DMS114 treated with DMSO at 0.1 percent for 48 hours (cell line): ENCODE data around the gene BCO2.
"Not testable (repeated sequence)": the region's sequence is repeated elsewhere in the genome, so short reads cannot be mapped to it uniquely, and the experiment has no call there.

Experiments used
- DNase-seq: peaks from one replicate; lab custom pipeline; 2025; ENCODE audit not compliant: unreplicated experiment; lab: John Stamatoyannopoulos, UW

The BCO2 gene, protein sequence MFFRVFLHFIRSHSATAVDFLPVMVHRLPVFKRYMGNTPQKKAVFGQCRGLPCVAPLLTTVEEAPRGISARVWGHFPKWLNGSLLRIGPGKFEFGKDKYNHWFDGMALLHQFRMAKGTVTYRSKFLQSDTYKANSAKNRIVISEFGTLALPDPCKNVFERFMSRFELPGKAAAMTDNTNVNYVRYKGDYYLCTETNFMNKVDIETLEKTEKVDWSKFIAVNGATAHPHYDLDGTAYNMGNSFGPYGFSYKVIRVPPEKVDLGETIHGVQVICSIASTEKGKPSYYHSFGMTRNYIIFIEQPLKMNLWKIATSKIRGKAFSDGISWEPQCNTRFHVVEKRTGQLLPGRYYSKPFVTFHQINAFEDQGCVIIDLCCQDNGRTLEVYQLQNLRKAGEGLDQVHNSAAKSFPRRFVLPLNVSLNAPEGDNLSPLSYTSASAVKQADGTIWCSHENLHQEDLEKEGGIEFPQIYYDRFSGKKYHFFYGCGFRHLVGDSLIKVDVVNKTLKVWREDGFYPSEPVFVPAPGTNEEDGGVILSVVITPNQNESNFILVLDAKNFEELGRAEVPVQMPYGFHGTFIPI

GRCh38 chr11:112174789-112175598 lies at the start of gene BCO2:
TSS of gene BCO2 (plus strand) at chr11:112175512. CDS start at chr11:112175602, 90 bp downstream.
- peak; percentile 6 for DNase-seq

- no peak for DNase-seq
Measured at GRCh38 chr11:112127056-112127455, 48.3 kb upstream of the BCO2 start.

DNA sequence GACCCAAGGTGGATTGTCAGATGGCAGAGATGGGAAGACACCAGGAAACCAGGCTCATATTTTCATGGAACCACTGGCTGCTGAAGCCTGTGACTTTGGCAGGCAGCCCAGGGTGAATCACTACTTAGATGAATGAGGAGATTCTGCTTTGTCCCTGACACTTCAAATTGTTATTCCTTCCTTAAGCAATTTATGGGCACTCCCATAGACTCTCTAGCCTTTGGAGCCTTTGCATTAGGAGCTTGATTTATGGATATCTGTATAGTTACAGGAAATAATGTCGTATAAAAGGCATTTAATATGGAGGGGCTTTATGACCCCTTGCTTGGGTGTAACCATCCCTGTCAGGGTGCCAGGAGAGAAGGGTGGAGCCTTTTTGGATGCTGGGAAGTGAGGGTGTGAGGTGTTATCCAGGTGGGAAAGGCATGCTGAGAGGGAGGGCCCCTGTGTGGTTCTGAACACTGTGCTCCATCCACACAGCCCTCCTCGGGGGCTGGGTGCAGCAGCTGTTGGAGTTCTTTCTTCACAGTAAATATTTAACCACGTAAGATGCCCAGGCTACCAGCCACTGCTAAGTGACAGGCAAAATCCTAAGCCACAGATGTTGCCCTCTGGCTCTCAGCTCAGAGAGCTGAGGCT lies 46.7 kb upstream of the BCO2 start:
- no peak for DNase-seq

GRCh38 chr11:112129656-112130055 lies 45.7 kb upstream of the BCO2 start:
- no peak for DNase-seq

DNA sequence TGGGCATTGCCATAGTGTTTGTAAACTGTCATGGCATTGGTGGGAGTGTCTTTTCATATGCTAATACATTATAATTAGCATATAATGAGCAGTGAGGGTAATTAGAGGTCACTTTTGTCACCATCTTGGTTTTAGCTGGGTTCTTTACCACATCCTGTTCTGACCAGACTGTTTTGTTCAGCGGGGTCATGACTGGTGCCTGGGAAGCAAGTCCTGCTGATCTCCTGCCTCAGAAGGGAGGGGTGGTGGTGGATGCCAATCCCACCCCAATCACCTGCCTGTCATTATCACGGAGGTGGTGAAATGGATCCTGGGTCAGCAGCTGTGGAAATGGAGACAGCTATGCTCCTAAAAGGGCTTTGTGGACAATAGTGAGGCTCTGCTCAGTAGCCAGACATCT lies 42.6 kb upstream of the BCO2 start:
- no peak for DNase-seq

DNA sequence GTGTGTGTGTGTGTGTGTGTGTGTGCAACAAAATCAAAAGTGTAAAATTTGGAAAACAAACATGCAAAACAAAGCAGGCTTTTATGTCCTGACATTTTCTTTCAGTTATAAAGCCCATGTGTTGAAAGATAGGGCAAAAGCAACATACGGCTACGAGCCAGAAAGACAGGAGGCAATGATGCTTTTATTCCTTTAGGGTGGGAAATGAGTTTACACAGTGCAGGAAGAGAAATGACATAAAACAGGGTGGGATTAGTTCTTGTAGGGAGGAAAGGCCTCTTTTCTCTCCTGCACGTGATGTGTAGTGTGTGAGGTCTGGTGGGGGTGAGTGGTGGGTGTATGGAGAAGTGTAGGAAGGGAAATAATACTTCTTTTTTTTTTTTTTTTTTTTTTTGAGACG lies 40.8 kb upstream of the BCO2 start:
- no peak for DNase-seq

DNA sequence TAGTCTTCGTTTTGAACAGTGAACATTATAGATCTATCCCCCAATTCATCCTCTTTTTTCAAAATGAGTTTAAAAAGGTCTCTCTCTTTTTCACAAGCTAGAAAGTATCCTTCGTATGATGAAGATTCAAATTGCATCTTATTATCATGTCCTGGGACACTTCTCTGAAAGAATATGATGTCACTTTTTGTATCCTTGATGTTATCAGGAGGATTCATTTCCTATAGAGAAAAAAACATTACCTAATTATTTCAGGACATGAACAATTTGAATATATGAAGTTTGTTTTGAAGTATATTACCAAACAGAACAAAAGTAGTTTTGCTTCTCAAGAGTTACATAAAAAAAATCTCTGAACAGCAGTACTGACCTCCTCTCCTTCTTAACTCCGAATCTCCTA lies 31.7 kb upstream of the BCO2 start:
- DNase-seq, result no peak

DNA sequence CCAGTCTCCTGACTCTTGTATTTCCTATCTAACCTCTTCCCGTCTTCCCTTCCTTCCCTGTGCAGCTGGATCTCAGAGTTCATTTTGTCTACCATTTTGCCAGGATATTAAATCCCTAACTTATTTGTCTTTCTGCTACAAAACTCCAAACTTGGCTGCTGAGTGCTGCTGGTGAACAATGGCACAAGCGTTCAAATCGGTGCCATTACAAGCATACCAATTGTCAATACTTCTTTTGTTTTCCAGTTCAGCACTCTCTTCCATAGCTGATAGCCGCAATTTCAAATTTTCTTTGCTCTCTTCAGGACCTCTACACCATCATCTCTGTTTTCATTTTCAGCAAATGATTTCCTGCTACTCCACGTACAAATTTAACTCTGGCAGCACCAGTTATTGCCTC lies 24.8 kb upstream of the BCO2 start:
- no peak for DNase-seq

DNA sequence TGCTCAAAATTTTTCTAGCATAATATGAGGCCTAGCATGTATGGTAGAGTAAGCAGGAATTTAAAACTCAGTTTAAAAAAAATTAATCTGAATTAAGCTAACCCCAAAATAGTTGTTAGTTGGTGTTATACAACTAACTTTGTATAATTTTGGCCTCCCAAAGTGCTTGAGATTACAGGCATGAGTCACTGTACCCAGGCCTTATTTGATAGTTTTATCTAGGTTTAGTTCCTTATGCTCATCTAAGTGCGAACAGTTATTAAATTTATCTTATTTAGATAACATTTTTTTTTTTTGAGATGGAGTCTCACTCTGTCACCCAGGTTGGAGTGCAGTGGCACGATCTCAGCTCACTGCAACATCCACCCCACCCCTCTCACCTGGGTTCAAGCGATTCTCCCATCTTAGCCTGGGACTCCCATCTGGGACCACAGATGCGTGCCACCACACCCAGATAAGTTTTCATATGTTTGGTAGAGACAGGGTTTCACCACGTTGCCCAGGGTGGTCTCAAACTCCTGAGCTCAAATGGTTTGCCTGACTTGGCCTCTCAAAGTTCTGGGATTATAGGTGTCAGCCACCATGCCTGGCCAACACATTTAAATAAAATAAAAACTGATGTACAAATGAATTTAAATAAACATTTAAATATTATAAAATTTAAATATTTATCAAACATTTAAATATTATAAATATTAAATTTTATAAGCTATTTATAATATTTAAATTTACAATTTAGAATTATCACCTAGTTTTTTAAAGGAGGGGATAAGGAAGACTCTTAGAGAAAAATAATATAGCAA lies 19.0 kb upstream of the BCO2 start:
- no peak for DNase-seq

DNA sequence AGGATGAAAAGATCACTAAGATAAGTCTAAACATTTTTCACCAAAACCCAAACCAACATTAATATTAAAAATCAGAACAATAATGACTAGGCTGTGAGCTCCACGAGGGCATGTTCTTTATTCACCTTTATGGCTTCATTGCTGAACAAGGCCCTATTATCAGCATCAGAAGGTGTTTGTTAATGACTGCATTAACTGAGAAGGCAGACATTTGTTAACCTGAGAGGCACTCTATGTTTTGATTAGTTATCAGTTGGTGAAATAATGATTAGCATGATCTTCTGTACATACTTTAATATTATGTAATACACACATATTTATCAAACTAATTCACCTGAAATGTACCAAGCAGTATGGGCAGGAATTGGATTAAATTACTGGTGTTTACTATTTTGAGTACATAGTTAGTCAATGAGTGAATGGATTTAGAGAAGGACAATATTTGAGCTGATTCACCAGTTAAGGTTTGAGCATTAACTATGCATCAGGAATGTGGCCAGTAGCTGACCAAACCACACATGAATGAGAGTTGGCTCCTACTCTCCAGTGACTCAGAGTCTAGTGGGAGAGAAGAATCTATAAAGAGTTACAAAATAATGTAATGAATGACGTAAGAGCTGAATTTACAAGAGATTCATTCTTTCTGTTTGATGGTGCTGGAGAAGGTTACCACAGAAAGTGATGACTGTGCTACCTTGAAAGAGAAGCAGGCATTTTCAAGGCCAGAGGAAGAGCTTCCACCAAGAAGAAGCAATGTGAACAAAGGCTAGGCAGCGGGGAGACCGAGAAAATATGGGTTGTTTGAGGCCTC lies 18.2 kb upstream of the BCO2 start:
- DNase-seq, result no peak

DNA sequence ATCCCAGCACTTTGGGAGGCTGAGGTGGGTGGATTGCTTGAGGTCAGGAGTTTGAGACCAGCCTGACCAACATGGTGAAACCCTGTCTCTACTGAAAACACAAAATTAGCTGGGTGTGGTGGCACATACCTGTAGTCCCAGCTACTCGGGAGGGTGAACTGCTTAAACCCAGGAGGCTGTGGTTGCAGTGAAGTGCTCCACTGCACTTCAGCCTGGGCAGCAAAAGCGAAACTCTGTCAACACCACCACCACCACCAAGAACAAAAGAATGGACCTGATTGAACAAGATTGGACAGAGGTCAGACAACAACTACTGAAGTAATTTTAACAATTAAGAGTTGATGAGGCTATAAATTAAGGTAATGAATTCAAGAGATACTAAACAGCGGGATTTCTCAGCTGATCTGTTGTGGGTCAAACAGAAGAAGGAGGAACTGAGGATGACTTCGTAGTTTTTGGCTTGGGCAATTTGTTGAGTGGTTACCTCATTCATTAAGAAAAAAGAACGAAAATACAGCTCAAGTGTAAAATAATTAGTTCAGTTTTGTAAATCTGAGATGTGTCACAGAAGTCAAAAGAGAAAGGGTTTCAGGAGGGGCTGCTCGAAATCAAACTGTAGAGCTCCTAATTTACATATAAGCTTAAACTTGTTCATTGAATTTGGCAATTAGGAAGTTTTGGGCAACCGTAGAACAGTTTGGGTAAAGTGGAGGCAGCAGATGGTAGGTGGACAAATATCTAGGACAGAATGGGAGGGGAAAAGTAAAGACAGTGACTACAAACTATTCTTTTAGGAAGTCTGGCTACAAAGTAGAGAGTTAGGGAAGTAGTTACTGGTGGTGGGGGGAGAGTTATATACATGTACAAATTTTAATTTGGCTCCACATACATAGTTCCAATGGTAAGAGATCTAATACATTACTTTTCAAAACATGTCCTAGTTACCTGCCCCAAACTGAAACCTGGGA lies 15.9 kb upstream of the BCO2 start:
- no peak for DNase-seq

DNA sequence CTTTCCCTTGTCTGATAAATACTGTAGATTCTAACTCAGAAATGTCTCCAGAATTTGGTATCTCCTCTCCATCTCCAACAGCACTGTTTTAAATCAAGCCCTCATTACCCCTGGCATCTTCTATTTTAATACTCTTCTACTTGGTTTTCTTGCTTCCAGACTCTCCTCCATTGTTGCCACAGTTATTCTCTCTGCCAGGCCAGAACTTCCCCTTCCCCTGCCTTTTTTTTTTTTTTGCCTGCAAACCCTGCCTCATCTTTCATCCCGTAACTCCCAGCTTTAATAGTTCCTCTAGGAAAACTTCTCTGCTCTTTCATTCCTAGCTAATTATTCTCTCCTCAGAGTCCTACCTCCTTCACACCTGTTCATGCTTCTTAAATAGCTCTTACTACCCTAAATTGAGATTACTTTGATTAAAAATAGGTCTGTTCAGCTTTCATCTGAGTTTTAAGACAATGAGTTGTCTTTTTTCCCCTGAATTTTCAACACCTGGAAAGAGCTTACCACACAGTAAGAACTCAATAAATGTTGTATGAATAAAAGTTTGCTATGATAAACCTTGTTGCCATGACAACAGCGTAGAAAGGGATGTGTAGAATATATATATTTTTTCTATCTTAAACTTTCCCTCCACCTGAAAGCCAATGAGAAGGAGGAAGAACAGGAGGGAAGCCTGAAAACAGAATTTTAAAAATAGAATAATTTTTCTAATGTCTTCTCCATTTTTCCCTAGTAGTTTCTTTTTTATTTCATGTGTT lies 15.0 kb upstream of the BCO2 start:
- DNase-seq, result no peak

GRCh38 chr11:112161012-112161411 lies 14.3 kb upstream of the BCO2 start:
- DNase-seq, result no peak

DNA sequence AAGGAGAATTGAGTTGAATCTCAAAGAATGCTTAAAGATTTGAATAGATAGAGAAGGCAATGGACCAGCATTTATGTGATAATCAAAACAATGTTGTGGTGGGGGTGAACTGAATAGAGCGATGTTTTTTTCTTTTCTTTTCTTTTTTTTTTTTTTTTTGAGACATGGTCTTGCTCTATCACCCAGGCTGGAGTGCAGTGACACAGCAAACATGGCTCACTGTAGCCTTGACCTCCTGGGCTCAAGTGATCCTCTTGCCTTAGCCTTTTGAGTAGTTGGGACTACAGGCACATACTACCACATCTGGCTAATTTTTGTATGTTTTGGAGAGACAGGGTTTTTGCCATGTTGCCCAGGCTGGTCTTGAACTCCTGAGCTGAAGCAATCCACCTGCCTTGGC lies 13.1 kb upstream of the BCO2 start:
- DNase-seq, result not testable (repeated sequence)

DNA sequence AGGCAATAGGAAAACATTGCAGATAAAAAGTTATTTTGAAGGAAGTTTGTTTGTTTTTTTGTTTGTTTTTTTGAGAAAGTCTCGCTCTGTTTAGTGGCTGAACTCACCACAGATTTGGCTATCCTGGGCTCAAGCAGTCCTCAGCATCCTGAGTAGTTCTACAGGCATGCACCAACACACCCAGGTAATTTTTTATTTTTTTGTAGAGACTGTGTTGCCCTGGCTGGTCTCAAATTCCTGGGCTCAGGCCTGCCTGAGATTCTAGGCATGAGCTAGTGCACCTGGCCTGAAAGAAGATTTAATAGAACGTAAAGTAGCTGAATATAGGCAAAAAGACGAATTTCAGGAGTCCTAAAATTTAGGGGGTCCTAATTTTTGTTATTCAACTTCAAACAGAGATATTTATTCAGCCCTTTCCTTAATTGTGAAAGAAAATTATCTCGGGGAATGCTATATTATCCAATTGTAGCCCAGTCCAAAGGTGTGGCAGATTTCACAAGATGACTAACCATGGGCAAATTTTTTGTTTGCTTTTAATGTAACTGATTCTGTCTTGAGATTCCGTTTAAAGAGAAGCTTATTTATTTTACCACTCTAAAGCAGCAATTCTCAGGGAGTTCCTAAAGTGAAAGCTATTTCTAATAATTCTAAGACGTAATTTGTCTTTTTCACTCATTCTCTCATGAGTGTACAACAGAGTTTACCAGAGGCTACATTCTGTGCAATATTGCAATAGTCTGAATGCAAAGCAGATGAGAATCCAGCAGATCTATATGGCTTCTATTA lies 12.4 kb upstream of the BCO2 start:
- DNase-seq, result no peak

DNA sequence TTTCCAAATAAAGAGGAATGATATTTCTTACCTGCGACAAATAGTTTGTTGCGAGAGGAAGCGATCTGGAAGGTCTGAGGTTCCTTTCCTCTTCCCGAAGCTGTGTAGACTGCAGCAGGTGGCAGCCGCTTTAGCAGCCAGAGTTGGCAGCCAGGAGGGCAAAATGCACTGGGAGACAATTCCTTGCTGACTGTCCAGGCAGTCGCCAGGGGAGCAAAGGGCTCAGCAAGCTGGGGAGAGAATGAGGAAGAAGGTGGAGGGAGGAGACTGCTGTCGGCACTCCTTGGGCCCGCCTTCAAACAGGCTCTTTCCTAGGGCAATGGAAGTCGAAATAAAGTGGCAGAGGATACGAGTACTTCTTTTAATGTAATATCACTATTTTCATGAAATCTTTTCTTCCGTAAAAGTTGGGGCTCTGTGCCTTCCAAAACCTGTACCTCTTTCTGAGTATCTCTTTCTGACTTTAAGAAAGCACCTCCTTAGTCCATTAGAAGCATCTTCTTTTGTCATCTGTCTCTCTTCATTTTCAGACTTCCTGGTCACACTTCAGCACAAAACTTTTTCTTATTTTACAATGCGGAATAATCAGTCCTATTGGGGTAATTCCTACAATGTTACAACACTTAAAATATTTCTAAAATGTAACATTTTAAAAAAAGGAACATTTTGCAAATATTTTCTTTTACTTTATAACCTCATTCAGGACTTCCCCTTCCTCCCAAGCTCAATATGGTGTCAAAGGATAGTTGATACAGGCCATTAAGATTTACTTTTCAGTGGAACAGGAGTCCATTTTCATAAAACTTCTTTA lies 11.2 kb upstream of the BCO2 start, which contains the start of gene IL18:
TSS of gene IL18 (minus strand) at position 220 of the 811 bp plus-strand sequence. CDS start 9,041 bp downstream, outside the sequence.
- no peak for DNase-seq
